K562 (cell line): ENCODE measurements around the gene KAT14. TPM values are rescaled to one million over a fixed set of nuclear protein-coding genes. Genes with fewer than 3 reads are reported as not detected.
"Not testable (repeated sequence)": the region's sequence is repeated elsewhere in the genome, so short reads cannot be mapped to it uniquely, and the experiment has no call there.

ENCODE experiments used
- ATAC-seq: fragments of 200-7000 bp; cut with Tn5 transposase; 3 replicates; pipeline ENCODE4 v1.9.1; 2020; ENCODE audit warnings: moderate library complexity
- BruUV-seq: library from RNA; stranded (reverse); fragments of 400-500 nt; replicated peaks from 2 replicates; lab custom pipeline; 2021; lab: Mats Ljungman, UMichigan
- CTCF ChIA-PET: fragments of 300-600 bp; formaldehyde crosslinking; extraction: SDS; loops from one replicate; lab custom pipeline; 2021; ENCODE audit warnings: low intra/inter-chr PET ratio; lab: Yijun Ruan, JAX
- POLR2A ChIA-PET: fragments of 300-600, 350-650 bp; sonication (Branson Sonifier 250); formaldehyde crosslinking; extraction: SDS; loops from one replicate; lab custom pipeline; 2021; ENCODE audit warnings: antibody characterized with exemption, inconsistent platforms; lab: Yijun Ruan, JAX
- DNase-seq, 4 experiments: peaks; one replicate each; pipeline versions ENCODE4 v3.0.0 to v3.0.0-alpha.2; 2011 to 2018; ENCODE audit warnings: low spot score in 3 of 4, mixed read lengths in 3 of 4; ENCODE audit errors: extremely low read depth in 1 of 4
- FAIRE-seq: peaks from 2 replicates; lab custom pipeline; 2011; peaks lifted over from hg19 to GRCh38; lab: Jason Lieb, UNC
- H2AFZ ChIP-seq: 2 replicates; pipeline ENCODE4 v1.6.0; 2011; ENCODE audit warnings: low read depth, low read length, control low read depth, inconsistent platforms
- H3K27ac ChIP-seq: fragments of 200-600 bp; 3 replicates; pipeline ENCODE4 v1.8.0; 2011; ENCODE audit warnings: low read depth, mild to moderate bottlenecking, control low read depth, inconsistent platforms, low read length, moderate library complexity, mixed read lengths; ENCODE audit errors: extremely low read depth
- H3K27me3 ChIP-seq, 2 experiments: fragments of 300-600 bp in 1 of 2; 2 replicates in 1 of 2; 3 replicates in 1 of 2; pipeline versions ENCODE4 v1.6.0 to v1.8.0; 2011; ENCODE audit warnings: inconsistent platforms in 2 of 2, low read length in 2 of 2, mild to moderate bottlenecking in 1 of 2, mixed read lengths in 1 of 2, moderate library complexity in 1 of 2; ENCODE audit not compliant: control insufficient read depth in 2 of 2, insufficient read depth in 2 of 2
- H3K36me3 ChIP-seq: fragments of 300-600 bp; 3 replicates; pipeline ENCODE4 v1.8.0; 2011; ENCODE audit warnings: mild to moderate bottlenecking, low read length, inconsistent platforms; ENCODE audit not compliant: control insufficient read depth, insufficient read depth
- H3K4me1 ChIP-seq, 2 experiments: fragments of 200-600 bp in 1 of 2; replicated peaks in 1 of 2; 2 replicates in 1 of 2; 3 replicates in 1 of 2; pipeline versions ENCODE4 v1.5.1 to v1.8.0; 2011; ENCODE audit warnings: inconsistent platforms in 2 of 2, low read length in 2 of 2, mild to moderate bottlenecking in 1 of 2, mixed read lengths in 1 of 2, moderate library complexity in 1 of 2; ENCODE audit not compliant: control insufficient read depth in 2 of 2, insufficient read depth in 2 of 2
- H3K4me2 ChIP-seq: 2 replicates; pipeline ENCODE4 v1.6.1; 2011; ENCODE audit warnings: low read length, control low read depth, inconsistent platforms, mixed read lengths; ENCODE audit not compliant: insufficient read depth
- H3K4me3 ChIP-seq: fragments of 200-600 bp; sonication (generic), shearing (Covaris generic); 2 replicates; pipeline ENCODE4 v1.5.1; 2016; ENCODE audit warnings: control low read depth, inconsistent platforms
- H3K79me2 ChIP-seq: fragments of 200-600 bp; 3 replicates; pipeline ENCODE4 v1.8.0; 2011; ENCODE audit warnings: low read length, inconsistent platforms; ENCODE audit not compliant: control insufficient read depth, insufficient read depth
- H3K9ac ChIP-seq, 2 experiments: 2 replicates each; pipeline versions ENCODE4 v1.6.0 to v1.6.1; 2011; ENCODE audit warnings: low read depth in 2 of 2, low read length in 2 of 2, control low read depth in 1 of 2, inconsistent platforms in 1 of 2, mild to moderate bottlenecking in 1 of 2, mixed read lengths in 1 of 2; ENCODE audit not compliant: insufficient read depth in 1 of 2
- H3K9me1 ChIP-seq: one replicate; pipeline ENCODE4 v1.6.0; 2011; ENCODE audit warnings: inconsistent platforms, mild to moderate bottlenecking, low read length, moderate library complexity; ENCODE audit not compliant: control insufficient read depth, insufficient read depth
- H3K9me3 ChIP-seq: replicated peaks from 2 replicates; pipeline ENCODE4 v1.5.1; 2011; ENCODE audit warnings: low read depth, low read length, inconsistent platforms; ENCODE audit not compliant: control insufficient read depth, insufficient read depth
- H4K20me1 ChIP-seq: replicated peaks from 2 replicates; pipeline ENCODE4 v1.6.1; 2011; ENCODE audit warnings: low read length, inconsistent platforms, mixed read lengths; ENCODE audit not compliant: control insufficient read depth, insufficient read depth
- BCOR ChIP-seq: fragments of 450-650 bp; IDR thresholded peaks from 2 replicates; pipeline ENCODE4 v1.6.1; 2016
- DMBX1 ChIP-seq: fragments of 250-450 bp; sonication (Bioruptor Pico); IDR thresholded peaks from 2 replicates; pipeline ENCODE4 v1.8.0; 2022; ENCODE audit warnings: inconsistent platforms, mild to moderate bottlenecking, moderate library complexity, borderline replicate concordance
- ZNF184 ChIP-seq: sonication (generic); formaldehyde crosslinking; IDR thresholded peaks from 2 replicates; pipeline ENCODE4 v1.5.0; 2020; ENCODE audit warnings: missing genetic modification reagents
- ZNF232 ChIP-seq: sonication (generic); formaldehyde crosslinking; IDR thresholded peaks from 2 replicates; pipeline ENCODE4 v1.8.0; 2022; ENCODE audit warnings: mild to moderate bottlenecking, missing genetic modification reagents
- WGBS: fragments of 100-300 bp; shearing (Covaris generic); methylation state at CpG from one replicate; pipeline ENCODE4 v1.1.6; 2016; ENCODE audit warnings: low coverage, mixed read lengths; ENCODE audit not compliant: insufficient coverage; ENCODE audit errors: missing lambda C conversion rate; 5-methylcytosine and 5-hydroxymethylcytosine counted together
- in situ Hi-C: fragments of 300-500 bp; cut with MboI; formaldehyde crosslinking; loops from 4 replicates; pipeline ENCODE4 v1.15.0; 2018; ENCODE audit warnings: inconsistent platforms, mixed read lengths
- intact Hi-C: fragments of 100-400 bp; cut with micrococcal nuclease; formaldehyde crosslinking; loops from 2 replicates; pipeline ENCODE4 v1.14.2; 2022
- polyA plus RNA-seq, 8 experiments: library from polyadenylated mRNA; depleted of rRNA in 4 of 8; stranded (reverse) in 5 of 8; unstranded in 3 of 8; fragments of >200 nt; fragmentation: Nextera tagmentation in 2 of 8; fragmentation: Illumina TruSeq in 1 of 8; extraction: Ambion mirVana in 2 of 8; extraction: Trizol in 1 of 8; gene quantifications; 2 replicates each; pipeline versions ENCODE4 v1.2.1 to v1.2.3, GENCODE V29; 2011 to 2014; ENCODE audit warnings: inconsistent platforms in 1 of 8, missing spikeins in 1 of 8
- total RNA-seq, 7 experiments: library from RNA; depleted of rRNA in 6 of 7; stranded (reverse); fragments of >200 nt in 6 of 7; fragmentation: Illumina TruSeq in 2 of 7; extraction: Trizol in 2 of 7; gene quantifications; 2 replicates each; pipeline versions ENCODE4 v1.2.1 to v1.2.3, GENCODE V29; 2011 to 2021; ENCODE audit warnings: low replicate concordance in 1 of 7
- TF ChIP-seq, protein P1 (sequence below): fragments of 250-450 bp; sonication (Bioruptor Pico); IDR thresholded peaks from 2 replicates; pipeline ENCODE4 v1.5.0; 2020; ENCODE audit warnings: mild to moderate bottlenecking, borderline replicate concordance
- TF ChIP-seq, protein P2 (sequence below): fragments of 250-450 bp; sonication (Bioruptor Pico); IDR thresholded peaks from 2 replicates; pipeline ENCODE4 v1.5.0; 2022; ENCODE audit warnings: mild to moderate bottlenecking
- TF ChIP-seq, protein P3 (sequence below), 3 experiments: fragments of 200-800 bp in 1 of 3; sonication (Bioruptor generic) in 1 of 3; sonication (generic) in 1 of 3; formaldehyde crosslinking in 1 of 3; IDR thresholded peaks; 2 replicates each; pipeline versions ENCODE4 v1.6.1 to v1.8.0; 2016 to 2022; ENCODE audit warnings: mild to moderate bottlenecking in 2 of 3, missing compliant biosample characterization in 2 of 3, missing genetic modification characterization in 2 of 3, missing genetic modification reagents in 1 of 3

Gene KAT14
- total and polyA plus RNA-seq, 9 of the 15 experiments (the other 6 are each of a cell fraction or from before 2014, with no cell fraction given): 1.7 to 7.2 (median 5.6) TPM

DNA sequence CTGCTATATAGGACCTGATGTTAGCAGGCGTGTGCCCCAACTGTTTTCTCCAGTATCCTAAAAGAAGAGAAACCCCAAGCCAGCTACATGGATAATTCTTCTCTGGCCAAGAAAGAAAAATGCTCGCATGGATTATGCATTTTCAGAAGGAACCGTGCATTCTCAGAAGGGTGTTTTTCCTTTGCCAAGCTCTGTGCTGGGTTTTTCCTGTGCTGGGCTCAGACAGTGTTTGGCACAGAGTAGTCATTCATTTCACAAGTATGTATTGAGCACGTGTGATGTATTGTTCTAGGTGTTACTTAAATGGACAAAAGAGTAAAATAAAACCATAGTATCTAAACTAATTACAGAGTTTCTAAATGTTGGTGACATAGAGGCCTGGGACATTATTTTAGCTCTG lies 88.0 kb downstream of the KAT14 start (continued):
- TF ChIP-seq, protein P1, sequence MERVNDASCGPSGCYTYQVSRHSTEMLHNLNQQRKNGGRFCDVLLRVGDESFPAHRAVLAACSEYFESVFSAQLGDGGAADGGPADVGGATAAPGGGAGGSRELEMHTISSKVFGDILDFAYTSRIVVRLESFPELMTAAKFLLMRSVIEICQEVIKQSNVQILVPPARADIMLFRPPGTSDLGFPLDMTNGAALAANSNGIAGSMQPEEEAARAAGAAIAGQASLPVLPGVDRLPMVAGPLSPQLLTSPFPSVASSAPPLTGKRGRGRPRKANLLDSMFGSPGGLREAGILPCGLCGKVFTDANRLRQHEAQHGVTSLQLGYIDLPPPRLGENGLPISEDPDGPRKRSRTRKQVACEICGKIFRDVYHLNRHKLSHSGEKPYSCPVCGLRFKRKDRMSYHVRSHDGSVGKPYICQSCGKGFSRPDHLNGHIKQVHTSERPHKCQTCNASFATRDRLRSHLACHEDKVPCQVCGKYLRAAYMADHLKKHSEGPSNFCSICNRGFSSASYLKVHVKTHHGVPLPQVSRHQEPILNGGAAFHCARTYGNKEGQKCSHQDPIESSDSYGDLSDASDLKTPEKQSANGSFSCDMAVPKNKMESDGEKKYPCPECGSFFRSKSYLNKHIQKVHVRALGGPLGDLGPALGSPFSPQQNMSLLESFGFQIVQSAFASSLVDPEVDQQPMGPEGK (CRISPR knock-in tag): no peak
- TF ChIP-seq, protein P2, sequence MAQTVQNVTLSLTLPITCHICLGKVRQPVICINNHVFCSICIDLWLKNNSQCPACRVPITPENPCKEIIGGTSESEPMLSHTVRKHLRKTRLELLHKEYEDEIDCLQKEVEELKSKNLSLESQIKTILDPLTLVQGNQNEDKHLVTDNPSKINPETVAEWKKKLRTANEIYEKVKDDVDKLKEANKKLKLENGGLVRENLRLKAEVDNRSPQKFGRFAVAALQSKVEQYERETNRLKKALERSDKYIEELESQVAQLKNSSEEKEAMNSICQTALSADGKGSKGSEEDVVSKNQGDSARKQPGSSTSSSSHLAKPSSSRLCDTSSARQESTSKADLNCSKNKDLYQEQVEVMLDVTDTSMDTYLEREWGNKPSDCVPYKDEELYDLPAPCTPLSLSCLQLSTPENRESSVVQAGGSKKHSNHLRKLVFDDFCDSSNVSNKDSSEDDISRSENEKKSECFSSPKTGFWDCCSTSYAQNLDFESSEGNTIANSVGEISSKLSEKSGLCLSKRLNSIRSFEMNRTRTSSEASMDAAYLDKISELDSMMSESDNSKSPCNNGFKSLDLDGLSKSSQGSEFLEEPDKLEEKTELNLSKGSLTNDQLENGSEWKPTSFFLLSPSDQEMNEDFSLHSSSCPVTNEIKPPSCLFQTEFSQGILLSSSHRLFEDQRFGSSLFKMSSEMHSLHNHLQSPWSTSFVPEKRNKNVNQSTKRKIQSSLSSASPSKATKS (CRISPR knock-in tag): no peak
- no peak for TF ChIP-seq DMBX1 (CRISPR knock-in tag)
- TF ChIP-seq, protein P3, sequence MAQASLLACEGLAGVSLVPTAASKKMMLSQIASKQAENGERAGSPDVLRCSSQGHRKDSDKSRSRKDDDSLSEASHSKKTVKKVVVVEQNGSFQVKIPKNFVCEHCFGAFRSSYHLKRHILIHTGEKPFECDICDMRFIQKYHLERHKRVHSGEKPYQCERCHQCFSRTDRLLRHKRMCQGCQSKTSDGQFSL (CRISPR knock-in tag; IDR thresholded peaks at IDR 0.05): no peak
- TF ChIP-seq, protein P3 (tag; IDR thresholded peaks at IDR 0.05): no peak
- no peak for TF ChIP-seq ZNF232 (CRISPR knock-in tag)
- TF ChIP-seq ZNF184: no peak
- TF ChIP-seq BCOR: no peak

DNA sequence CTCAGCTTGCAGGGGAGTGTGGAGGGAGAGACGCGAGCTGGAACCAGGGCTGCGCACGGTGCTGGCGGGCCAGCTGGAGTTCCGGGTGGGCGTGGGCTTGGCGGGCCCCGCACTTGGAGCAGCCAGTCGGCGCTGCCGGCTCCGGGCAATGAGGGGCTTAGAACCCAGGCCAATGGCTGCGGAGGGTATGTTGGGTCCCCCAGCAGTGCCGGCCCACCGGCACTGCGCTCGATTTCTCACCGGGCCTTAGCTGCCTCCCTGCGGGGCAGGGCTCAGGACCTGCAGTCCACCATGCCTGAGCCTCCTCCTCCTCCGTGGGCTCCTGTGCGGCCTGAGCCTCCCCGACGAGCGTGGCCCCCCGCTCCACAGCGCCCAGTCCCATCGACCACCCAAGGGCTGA lies 89.1 kb downstream of the KAT14 start:
- H2AFZ ChIP-seq, CTCF ChIA-PET, POLR2A ChIA-PET, H3K9me1 ChIP-seq, H3K9ac ChIP-seq, DNase-seq, intact Hi-C loops, FAIRE-seq, ATAC-seq, in situ Hi-C loops, H3K27me3 ChIP-seq, BruUV-seq, H3K4me3 ChIP-seq, H3K36me3 ChIP-seq, H3K27ac ChIP-seq, H3K79me2 ChIP-seq, H3K4me2 ChIP-seq, H3K4me1 ChIP-seq, H3K9me3 ChIP-seq, H4K20me1 ChIP-seq: not testable (repeated sequence)
- 4% methylated on average over 11 of the region's 28 CpGs for WGBS
